GM08714 (cell line): ENCODE results near the gene UNC5C.

Experiments used
- H3K4me3 ChIP-seq: fragments of 200-500 bp; sonication (Bioruptor generic); 2 replicates; pipeline ENCODE4 v1.5.1; 2014; ENCODE audit warnings: mild to moderate bottlenecking, low read length, inconsistent platforms
- ZNF274 ChIP-seq: IDR thresholded peaks from 2 replicates; pipeline ENCODE4 v1.6.1; 2012; ENCODE audit warnings: mild to moderate bottlenecking, low read depth, low read length

The UNC5C gene

GRCh38 chr4:95296052-95296451 is 252.7 kb downstream of the UNC5C start:
- no peak overlapping the region for H3K4me3 ChIP-seq
- TF ChIP-seq ZNF274 = no peak

DNA sequence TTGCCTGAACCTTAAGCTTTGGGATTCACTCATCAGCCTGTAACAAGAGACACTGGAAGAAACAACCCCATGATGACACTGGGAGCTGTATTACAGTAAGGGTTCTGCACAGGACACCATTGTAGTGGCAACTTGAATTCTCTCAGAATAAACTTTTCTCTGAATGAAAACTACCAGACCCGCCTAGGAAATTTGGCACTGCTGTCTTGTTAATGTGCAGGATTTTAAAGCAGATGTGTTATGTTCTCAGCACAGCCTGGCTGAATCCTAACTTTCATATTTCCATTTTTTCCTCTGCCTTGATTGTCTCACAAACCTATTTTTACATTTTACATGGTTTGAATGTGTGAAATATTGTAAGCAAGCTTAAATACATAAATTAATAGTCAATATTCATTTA is 253.6 kb downstream of the UNC5C start:
- TF ChIP-seq ZNF274 = no peak

GRCh38 chr4:95294321-95294720 is 254.5 kb downstream of the UNC5C start:
- TF ChIP-seq ZNF274 = no peak
- H3K4me3 ChIP-seq = no peak overlapping the region

More for the DNA sequence above, 253.6 kb downstream of the UNC5C start:
- H3K4me3 ChIP-seq = no peak overlapping the region

GRCh38 chr4:95293014-95293413 is 255.8 kb downstream of the UNC5C start:
- no peak for TF ChIP-seq ZNF274
- H3K4me3 ChIP-seq = no peak overlapping the region

- no peak overlapping the region for H3K4me3 ChIP-seq
- TF ChIP-seq ZNF274 = no peak
Observed at GRCh38 chr4:95290702-95291101, 258.1 kb downstream of the UNC5C start.

- TF ChIP-seq ZNF274 = no peak
- no peak overlapping the region for H3K4me3 ChIP-seq
Observed at GRCh38 chr4:95289028-95289634, 259.6 kb downstream of the UNC5C start.

- no peak overlapping the region for H3K4me3 ChIP-seq
- TF ChIP-seq ZNF274 = no peak
Observed at GRCh38 chr4:95288552-95288951, 260.2 kb downstream of the UNC5C start.

DNA sequence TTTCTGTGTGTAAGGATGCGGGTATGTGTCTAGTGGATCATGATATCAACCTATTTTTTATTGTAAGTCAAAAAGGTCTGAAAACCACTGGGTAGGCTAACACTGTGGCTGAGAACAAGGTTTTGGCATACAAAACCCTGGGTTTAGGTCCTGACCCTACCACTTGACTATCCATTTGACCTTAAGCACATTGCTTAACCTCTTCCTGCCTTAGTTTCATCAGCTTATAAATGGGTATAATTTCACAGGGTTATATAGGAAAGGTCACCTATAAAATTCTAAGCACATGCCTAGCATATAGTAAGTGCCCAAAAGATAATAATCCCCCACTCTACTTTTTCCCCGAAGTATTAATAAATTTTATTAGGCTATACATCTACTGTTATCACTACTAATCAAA is 263.0 kb downstream of the UNC5C start:
- no peak overlapping the region for H3K4me3 ChIP-seq
- TF ChIP-seq ZNF274 = no peak

DNA sequence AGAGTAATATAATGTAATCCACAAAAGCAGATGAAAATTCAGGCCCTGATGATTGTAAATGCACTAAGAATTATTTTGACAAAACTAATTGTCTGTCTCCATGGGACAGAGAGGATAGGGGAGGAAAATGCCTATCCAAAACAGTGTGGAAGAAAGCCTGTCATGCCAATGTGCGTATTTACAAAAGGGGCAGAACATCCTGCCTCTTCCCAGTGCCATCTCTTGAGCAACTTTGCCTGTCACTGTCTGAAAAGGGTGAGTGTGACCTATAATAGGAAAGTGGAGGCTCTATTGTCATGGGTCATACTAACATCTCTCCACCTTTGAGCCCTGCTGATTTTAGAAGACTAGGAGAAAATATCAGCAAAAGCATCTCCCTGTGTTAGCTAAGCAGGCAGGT is 264.1 kb downstream of the UNC5C start:
- TF ChIP-seq ZNF274 = no peak
- no peak overlapping the region for H3K4me3 ChIP-seq

DNA sequence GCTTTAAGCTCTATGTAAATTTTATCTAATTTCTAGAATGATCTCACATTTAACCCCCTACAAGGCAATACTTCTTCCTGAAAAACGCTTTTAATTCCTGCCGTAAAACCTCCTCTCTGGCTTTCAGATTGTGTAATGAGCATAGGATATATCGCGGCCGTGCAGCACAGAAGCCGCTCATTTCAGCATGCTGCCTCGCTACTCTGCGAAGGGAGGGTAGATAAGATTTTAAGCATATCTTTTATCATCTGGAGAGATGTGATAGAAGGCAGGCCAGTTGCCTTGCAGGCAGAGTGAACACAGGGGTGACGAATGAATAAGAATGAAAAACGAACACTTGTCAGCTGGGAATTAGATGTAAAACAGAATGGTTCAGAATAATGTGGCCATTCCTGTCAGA is 265.5 kb downstream of the UNC5C start:
- no peak for TF ChIP-seq ZNF274
- H3K4me3 ChIP-seq = no peak overlapping the region

GRCh38 chr4:95272797-95273196 is 276.0 kb downstream of the UNC5C start:
- no peak overlapping the region for H3K4me3 ChIP-seq

DNA sequence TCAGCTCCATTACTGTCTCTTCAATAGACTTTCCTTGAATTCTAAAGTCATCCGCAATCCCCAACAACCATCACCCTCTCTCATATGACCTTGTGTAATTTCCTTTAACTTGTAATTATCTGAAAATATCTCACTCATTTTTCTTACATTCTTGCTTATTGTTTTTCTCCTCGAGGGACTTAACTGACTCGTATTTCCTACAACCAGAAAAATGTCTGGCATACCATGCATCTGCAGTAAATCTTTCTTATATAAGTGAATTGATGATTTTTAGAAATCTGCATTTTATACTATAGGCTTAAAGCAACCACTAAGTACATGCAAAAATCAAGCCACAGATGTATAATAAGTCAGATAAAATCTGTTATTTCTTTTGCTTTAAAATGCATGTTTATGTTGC is 276.7 kb downstream of the UNC5C start:
- no peak for TF ChIP-seq ZNF274
- H3K4me3 ChIP-seq = no peak overlapping the region

More at GRCh38 chr4:95272797-95273196, 276.0 kb downstream of the UNC5C start:
- TF ChIP-seq ZNF274 = no peak

DNA sequence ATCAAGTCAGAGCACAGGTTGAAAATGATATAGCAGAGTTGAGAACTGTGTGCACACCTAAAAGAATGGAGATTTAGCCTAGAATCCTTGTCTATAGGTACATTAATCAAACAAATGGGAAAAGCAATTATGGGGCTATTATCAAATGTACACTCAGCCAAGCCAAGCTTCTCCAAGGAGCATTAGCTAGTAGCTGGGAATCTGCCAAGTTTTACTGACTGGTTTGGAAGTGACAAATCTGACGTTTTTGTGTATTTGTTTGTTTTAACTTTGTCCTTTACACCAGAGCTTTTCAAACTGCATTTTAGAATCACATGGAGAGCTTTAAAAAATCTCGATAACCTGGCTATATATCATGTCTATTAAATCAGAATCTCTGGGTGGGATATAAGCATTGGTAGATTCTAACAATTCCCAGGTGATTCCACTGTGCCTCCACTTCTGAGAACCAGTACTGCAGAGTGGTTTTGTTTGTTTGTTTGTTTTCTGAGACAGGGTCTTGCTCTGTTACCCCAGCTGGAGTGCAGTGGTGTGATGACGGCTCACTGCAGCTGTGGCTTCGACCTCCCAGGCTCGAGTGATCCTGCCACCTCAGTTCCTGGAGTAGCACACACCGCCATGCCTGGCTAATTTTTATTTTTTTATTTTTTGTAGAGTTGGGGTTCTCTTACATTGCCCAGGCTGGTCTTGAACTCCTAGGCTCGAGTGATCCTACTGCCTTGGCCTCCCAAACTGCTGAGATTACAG is 279.8 kb downstream of the UNC5C start:
- TF ChIP-seq ZNF274 = no peak
- no peak overlapping the region for H3K4me3 ChIP-seq

GRCh38 chr4:95267081-95267480 is 281.7 kb downstream of the UNC5C start:
- TF ChIP-seq ZNF274 = no peak
- no peak overlapping the region for H3K4me3 ChIP-seq

DNA sequence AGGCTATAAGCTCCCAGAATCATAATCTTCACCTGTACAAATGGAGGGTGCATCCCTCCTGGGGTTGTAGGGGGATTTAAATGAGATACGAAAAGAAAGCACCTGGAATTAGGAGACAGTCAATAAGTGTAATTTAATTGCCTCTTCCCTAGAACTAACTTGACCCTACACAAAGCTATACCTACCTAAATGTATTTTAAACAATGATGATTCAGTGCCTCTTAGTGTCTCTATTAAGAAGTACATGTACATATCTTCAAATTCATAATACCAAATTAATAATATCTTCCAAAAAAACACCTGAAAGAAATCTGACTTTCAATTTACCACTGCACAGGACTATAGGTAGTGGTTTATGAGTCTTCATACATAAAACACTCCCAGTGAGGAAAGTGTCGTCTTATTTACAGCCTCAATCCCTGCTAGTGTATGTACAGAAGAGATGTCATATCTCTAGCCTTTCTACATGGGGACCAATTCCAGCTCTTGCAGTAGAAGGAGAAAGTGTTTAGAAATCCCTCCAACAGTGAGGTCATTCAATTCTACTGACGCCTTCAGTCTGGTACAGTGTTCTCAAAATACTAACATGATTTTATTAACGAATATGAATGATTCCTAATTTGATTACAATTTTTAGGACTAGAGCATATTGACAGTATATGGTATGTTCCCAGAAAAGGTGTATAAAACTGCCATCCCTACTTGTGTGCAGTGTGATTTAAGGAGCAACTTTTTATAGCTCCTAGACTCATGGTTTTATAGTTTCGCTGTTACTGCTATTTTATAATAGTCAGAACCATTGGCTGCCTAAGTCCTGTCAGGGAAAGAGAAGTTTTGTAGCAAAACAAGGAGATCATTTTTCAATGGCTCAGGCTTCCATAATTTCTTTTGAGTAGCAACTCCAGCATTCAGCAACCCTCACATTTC is 282.7 kb downstream of the UNC5C start:
- H3K4me3 ChIP-seq = no peak overlapping the region
- no peak for TF ChIP-seq ZNF274

- no peak for TF ChIP-seq ZNF274
- no peak overlapping the region for H3K4me3 ChIP-seq
Observed at GRCh38 chr4:95264843-95265242, 283.9 kb downstream of the UNC5C start.
